HepG2 (cell line): ENCODE results near the gene ACOT8. TPM values are rescaled to one million over a fixed set of nuclear protein-coding genes. Genes with fewer than 3 reads are reported as not detected.

Experiments used
- DDIT3 ChIP-seq: sonication (generic); formaldehyde crosslinking; IDR thresholded peaks from 2 replicates; pipeline ENCODE4 v1.4.0; 2020; ENCODE audit warnings: mild to moderate bottlenecking, missing genetic modification reagents
- EHMT2 ChIP-seq: fragments of 200-600 bp; sonication (generic); IDR thresholded peaks from 2 replicates; pipeline ENCODE4 v1.7.0; 2017; ENCODE audit warnings: antibody characterized with exemption, low read depth, low read length, borderline replicate concordance
- HNF1A ChIP-seq, 2 experiments: sonication (generic) in 1 of 2; formaldehyde crosslinking in 1 of 2; IDR thresholded peaks; 2 replicates each; pipeline versions ENCODE4 v1.4.0 to v1.6.1; 2016 to 2020; ENCODE audit warnings: borderline replicate concordance in 1 of 2, low read depth in 1 of 2, mild to moderate bottlenecking in 1 of 2, missing genetic modification reagents in 1 of 2
- HOMEZ ChIP-seq: IDR thresholded peaks from 2 replicates; pipeline ENCODE4 v1.6.1; 2016; ENCODE audit warnings: low read depth
- KMT2A ChIP-seq: sonication (generic); formaldehyde crosslinking; IDR thresholded peaks from 2 replicates; pipeline ENCODE4 v1.4.0; 2020; ENCODE audit warnings: missing genetic modification reagents
- MTA3 ChIP-seq: sonication (generic); formaldehyde crosslinking; IDR thresholded peaks from 2 replicates; pipeline ENCODE4 v1.4.0; 2020; ENCODE audit warnings: missing genetic modification reagents
- PHB2 ChIP-seq: fragments of 450-650 bp; IDR thresholded peaks from 2 replicates; pipeline ENCODE4 v1.6.1; 2018; ENCODE audit not compliant: partially characterized antibody
- SIX1 ChIP-seq: sonication (generic); formaldehyde crosslinking; IDR thresholded peaks from 2 replicates; pipeline ENCODE4 v1.4.0; 2020; ENCODE audit warnings: missing genetic modification reagents, borderline replicate concordance
- ZBTB10 ChIP-seq: sonication (generic); formaldehyde crosslinking; IDR thresholded peaks from 2 replicates; pipeline ENCODE4 v1.4.0; 2020; ENCODE audit warnings: missing genetic modification reagents, borderline replicate concordance
- ZBTB38 ChIP-seq: sonication (generic); formaldehyde crosslinking; IDR thresholded peaks from 2 replicates; pipeline ENCODE4 v1.5.1; 2020; ENCODE audit warnings: mild to moderate bottlenecking, missing genetic modification reagents
- ZFP91 ChIP-seq: sonication (generic); formaldehyde crosslinking; IDR thresholded peaks from 2 replicates; pipeline ENCODE4 v1.9.0; 2022; ENCODE audit warnings: missing genetic modification reagents, mild to moderate bottlenecking, borderline replicate concordance
- ZNF280D ChIP-seq: sonication (generic); formaldehyde crosslinking; IDR thresholded peaks from 2 replicates; pipeline ENCODE4 v1.5.1; 2020; ENCODE audit warnings: mild to moderate bottlenecking, missing genetic modification reagents
- ZNF331 ChIP-seq: sonication (generic); formaldehyde crosslinking; IDR thresholded peaks from 2 replicates; pipeline ENCODE4 v1.4.0; 2020; ENCODE audit warnings: missing genetic modification reagents
- polyA plus RNA-seq, 8 experiments: library from polyadenylated mRNA; depleted of rRNA in 3 of 8; stranded (reverse) in 7 of 8; unstranded in 1 of 8; fragments of >200 nt; fragmentation: Illumina TruSeq in 4 of 8; extraction: Trizol in 4 of 8; gene quantifications; 2 replicates each; pipeline versions ENCODE4 v1.2.1 to v1.2.3, GENCODE V29; 2011 to 2016; ENCODE audit warnings: low read depth in 4 of 8, missing spikeins in 1 of 8, mixed read lengths in 1 of 8; ENCODE audit not compliant: insufficient read depth in 1 of 8
- total RNA-seq, 5 experiments: library from RNA; depleted of rRNA; stranded (reverse); fragments of >200 nt; fragmentation: Illumina TruSeq; extraction: Trizol; gene quantifications; 2 replicates each; pipeline ENCODE4 v1.2.3, GENCODE V29; 2016; ENCODE audit warnings: low read depth in 1 of 5

Gene ACOT8
- total and polyA plus RNA-seq, 2 of the 13 experiments (the other 11 are each of a cell fraction or from before 2014, with no cell fraction given) = 31.4 to 45.5 TPM

GRCh38 chr20:45861221-45862075 is 4.3 kb upstream of the ACOT8 start (continued):
- peak; percentile 27; the same call in 1 of the 2 replicates for TF ChIP-seq ZFP91
- no peak for TF ChIP-seq ZNF280D
- TF ChIP-seq ZNF331 (CRISPR knock-in tag) = 0 out of 2 replicates have a peak, but pooled peaks have one; percentile 17
- TF ChIP-seq HOMEZ = 0 out of 2 replicates have a peak, but pooled peaks have one; percentile 19
- TF ChIP-seq ZBTB38 (CRISPR knock-in tag) = no peak
- TF ChIP-seq EHMT2 = no peak; the same call in 1 of the 2 replicates
- no peak for TF ChIP-seq MTA3 (CRISPR knock-in tag)
- no peak for TF ChIP-seq ZBTB10 (CRISPR knock-in tag)
- TF ChIP-seq DDIT3 = no peak
- TF ChIP-seq PHB2 = no peak
- no peak for TF ChIP-seq KMT2A
- no peak for TF ChIP-seq HNF1A (IDR thresholded peaks at IDR 0.05; ENCODE audit: low read depth)
- no peak for TF ChIP-seq HNF1A (CRISPR knock-in tag; IDR thresholded peaks at IDR 0.05; ENCODE audit: borderline replicate concordance)
- no peak for TF ChIP-seq SIX1 (CRISPR knock-in tag)
